ENCODE results near the gene MYBPHL.

Gene MYBPHL

GRCh38 chr1:109256971-109257681, 49.7 kb downstream of the MYBPHL start:
- DNase-seq (ENCODE audit: low read depth, low spot score) = no peak
- no peak overlapping the region for H3K4me3 ChIP-seq (ENCODE audit: low read length)

GRCh38 chr1:109256085-109256484, 50.7 kb downstream of the MYBPHL start:
- no peak for DNase-seq (ENCODE audit: low read depth, low spot score)
- H3K4me3 ChIP-seq (ENCODE audit: low read length) = no peak overlapping the region

- DNase-seq (ENCODE audit: low read depth, low spot score) = no peak
- H3K4me3 ChIP-seq (ENCODE audit: low read length) = no peak overlapping the region
Measured at GRCh38 chr1:109255678-109256077, 51.1 kb downstream of the MYBPHL start.

GRCh38 chr1:109255097-109255651, 51.6 kb downstream of the MYBPHL start:
- H3K4me3 ChIP-seq (ENCODE audit: low read length) = no peak overlapping the region
- DNase-seq (ENCODE audit: low read depth, low spot score) = no peak

GRCh38 chr1:109254621-109255096, 52.2 kb downstream of the MYBPHL start:
- no peak overlapping the region for H3K4me3 ChIP-seq (ENCODE audit: low read length)
- DNase-seq (ENCODE audit: low read depth, low spot score) = no peak

GRCh38 chr1:109253803-109254620, 52.8 kb downstream of the MYBPHL start:
- H3K4me3 ChIP-seq (ENCODE audit: low read length) = no peak overlapping the region
- DNase-seq (ENCODE audit: low read depth, low spot score) = no peak

GRCh38 chr1:109252893-109253802, 53.7 kb downstream of the MYBPHL start:
- no peak overlapping the region for H3K4me3 ChIP-seq (ENCODE audit: low read length)
- DNase-seq (ENCODE audit: low read depth, low spot score) = no peak

GRCh38 chr1:109252167-109252892, 54.5 kb downstream of the MYBPHL start:
- no peak for DNase-seq (ENCODE audit: low read depth, low spot score)

GRCh38 chr1:109251277-109252166, 55.3 kb downstream of the MYBPHL start:
- no peak for DNase-seq (ENCODE audit: low read depth, low spot score)
- no peak overlapping the region for H3K4me3 ChIP-seq (ENCODE audit: low read length)

More at GRCh38 chr1:109252167-109252892, 54.5 kb downstream of the MYBPHL start:
- H3K4me3 ChIP-seq (ENCODE audit: low read length) = no peak overlapping the region

GRCh38 chr1:109250454-109251276, 56.1 kb downstream of the MYBPHL start:
- H3K4me3 ChIP-seq (ENCODE audit: low read length) = peak overlapping the region; percentile 31; the same call in 1 of the 2 replicates
- no peak for DNase-seq (ENCODE audit: low read depth, low spot score)

GRCh38 chr1:109249654-109250401, 57.0 kb downstream of the MYBPHL start:
- H3K4me3 ChIP-seq (ENCODE audit: low read length) = peak overlapping the region; percentile 41

GRCh38 chr1:109248797-109249629, 57.8 kb downstream of the MYBPHL start, which contains the start of gene CELSR2:
CELSR2 (plus strand) TSS chr1:109249539; CDS start chr1:109250080, 541 bp downstream.
- peak; percentile 54 for DNase-seq (ENCODE audit: low read depth, low spot score)
- peak within 1 kb of the TSS; percentile 41 for H3K4me3 ChIP-seq (ENCODE audit: low read length)

More at GRCh38 chr1:109249654-109250401, 57.0 kb downstream of the MYBPHL start:
- DNase-seq (ENCODE audit: low read depth, low spot score) = no peak

GRCh38 chr1:109248444-109248796, 58.4 kb downstream of the MYBPHL start:
- no peak overlapping the region for H3K4me3 ChIP-seq (ENCODE audit: low read length)
- DNase-seq (ENCODE audit: low read depth, low spot score) = no peak

- no peak overlapping the region for H3K4me3 ChIP-seq (ENCODE audit: low read length)
- no peak for DNase-seq (ENCODE audit: low read depth, low spot score)
Measured at GRCh38 chr1:109247401-109248365, 59.1 kb downstream of the MYBPHL start.
